Parathyroid adenoma (tissue), 2 donors: ENCODE measurements around the gene PHF3.
A peak's percentile ranks its signal among the peaks of the same experiment; 100 is the strongest.

Experiments used
- H2AFZ ChIP-seq: fragments of 300-600 bp; sonication (generic); one replicate; pipeline ENCODE4 v1.7.0; 2017; ENCODE audit warnings: antibody characterized with exemption, mild to moderate bottlenecking
- H3K27ac ChIP-seq: fragments of 300-600 bp; sonication (generic); one replicate; pipeline ENCODE4 v1.7.0; 2017
- H3K27me3 ChIP-seq: fragments of 300-600 bp; sonication (generic); one replicate; pipeline ENCODE4 v1.7.0; 2017; ENCODE audit warnings: low read length; ENCODE audit not compliant: control insufficient read depth, insufficient read depth
- H3K36me3 ChIP-seq: fragments of 300-600 bp; sonication (generic); one replicate; pipeline ENCODE4 v1.7.0; 2017; ENCODE audit warnings: low read length; ENCODE audit not compliant: control insufficient read depth, insufficient read depth
- H3K4me1 ChIP-seq: fragments of 300-600 bp; sonication (generic); one replicate; pipeline ENCODE4 v1.7.0; 2017; ENCODE audit warnings: control low read depth
- H3K4me2 ChIP-seq: fragments of 300-600 bp; sonication (generic); one replicate; pipeline ENCODE4 v1.7.0; 2017; ENCODE audit warnings: low read length
- H3K4me3 ChIP-seq: fragments of 300-600 bp; sonication (generic); one replicate; pipeline ENCODE4 v1.7.0; 2017; ENCODE audit warnings: low read depth, low read length
- H3K79me2 ChIP-seq: fragments of 300-600 bp; sonication (generic); one replicate; pipeline ENCODE4 v1.7.0; 2017; ENCODE audit warnings: control low read depth
- H3K9ac ChIP-seq: fragments of 300-600 bp; sonication (generic); one replicate; pipeline ENCODE4 v1.7.0; 2017; ENCODE audit warnings: mild to moderate bottlenecking
- H3K9me3 ChIP-seq: fragments of 300-600 bp; sonication (generic); one replicate; pipeline ENCODE4 v1.7.0; 2017; ENCODE audit warnings: low read length; ENCODE audit not compliant: control insufficient read depth
- CTCF ChIP-seq: fragments of 300-600 bp; sonication (generic); IDR thresholded peaks from one replicate; pipeline ENCODE4 v1.7.0; 2017; ENCODE audit warnings: antibody characterized with exemption, mild to moderate bottlenecking
- donor health status: primary hyperparathyroidism.

Gene PHF3

GRCh38 chr6:63760199-63760598 lies 124.6 kb downstream of the PHF3 start:
- no peaks in the 10 kb centered on the region for H3K27me3 ChIP-seq
- H3K9me3 ChIP-seq: no peaks in the 10 kb centered on the region
- no peaks in the 10 kb centered on the region for H3K36me3 ChIP-seq
- no peak overlapping the region for H3K4me2 ChIP-seq
- H3K9ac ChIP-seq: no peak overlapping the region
- TF ChIP-seq CTCF: no peak
- no peak overlapping the region for H2AFZ ChIP-seq
- H3K27ac ChIP-seq: no peak overlapping the region
- no peaks in the 10 kb centered on the region for H3K79me2 ChIP-seq
- no peaks in the 10 kb centered on the region for H3K4me1 ChIP-seq
- no peak overlapping the region for H3K4me3 ChIP-seq

GRCh38 chr6:63764318-63764916 lies 128.8 kb downstream of the PHF3 start:
- H2AFZ ChIP-seq: no peak overlapping the region
- no peaks in the 10 kb centered on the region for H3K27me3 ChIP-seq

More at GRCh38 chr6:63764318-63764916, 128.8 kb downstream of the PHF3 start:
- no peaks in the 10 kb centered on the region for H3K36me3 ChIP-seq
- H3K9ac ChIP-seq: no peak overlapping the region
- H3K79me2 ChIP-seq: no peaks in the 10 kb centered on the region
- H3K9me3 ChIP-seq: no peaks in the 10 kb centered on the region
- no peak overlapping the region for H3K27ac ChIP-seq
- peak; percentile 75 for TF ChIP-seq CTCF
- no peak overlapping the region for H3K4me2 ChIP-seq
- no peak overlapping the region for H3K4me3 ChIP-seq
- H3K4me1 ChIP-seq: no peaks in the 10 kb centered on the region
